HG02588 (cell line): Measurements from ENCODE around the gene NOP53.
"Not testable (repeated sequence)": the region's sequence is repeated elsewhere in the genome, so short reads cannot be mapped to it uniquely, and the experiment has no call there.

ENCODE experiments used
- ATAC-seq: cut with Tn5 transposase; IDR thresholded peaks from one replicate; pipeline ENCODE4 v1.9.1; 2021; ENCODE audit warnings: mild to moderate bottlenecking, moderate library complexity; ENCODE audit not compliant: unreplicated experiment

Gene NOP53

GRCh38 chr19:47803148-47803547, 57.8 kb downstream of the NOP53 start:
- not testable (repeated sequence) for ATAC-seq

GRCh38 chr19:47803671-47804070, 58.3 kb downstream of the NOP53 start:
- not testable (repeated sequence) for ATAC-seq

- ATAC-seq, result not testable (repeated sequence)
Observed at GRCh38 chr19:47804451-47804850, 59.1 kb downstream of the NOP53 start, which contains the start of gene TPRX1. Gene TPRX1, minus strand, starts transcription at chr19:47804551. Its CDS starts 12 bp downstream, at chr19:47804539.

GRCh38 chr19:47805313-47805712, 60.0 kb downstream of the NOP53 start:
- ATAC-seq, result no peak

GRCh38 chr19:47806435-47806834, 61.1 kb downstream of the NOP53 start:
- no peak for ATAC-seq
